ENCODE data around the gene ISM2. TPM values are rescaled to one million over a fixed set of nuclear protein-coding genes. Genes with fewer than 3 reads are reported as not detected.

Gene ISM2
- total and polyA plus RNA-seq, 2 of the 13 experiments (the other 11 are each of a cell fraction or from before 2014, with no cell fraction given) = 1.8 to 40.7 TPM

GRCh38 chr14:77457522-77458248 is 40.9 kb downstream of the ISM2 start, which contains the start of the genes AHSA1 and VIPAS39 (continued):
- TF ChIP-seq, protein P1, sequence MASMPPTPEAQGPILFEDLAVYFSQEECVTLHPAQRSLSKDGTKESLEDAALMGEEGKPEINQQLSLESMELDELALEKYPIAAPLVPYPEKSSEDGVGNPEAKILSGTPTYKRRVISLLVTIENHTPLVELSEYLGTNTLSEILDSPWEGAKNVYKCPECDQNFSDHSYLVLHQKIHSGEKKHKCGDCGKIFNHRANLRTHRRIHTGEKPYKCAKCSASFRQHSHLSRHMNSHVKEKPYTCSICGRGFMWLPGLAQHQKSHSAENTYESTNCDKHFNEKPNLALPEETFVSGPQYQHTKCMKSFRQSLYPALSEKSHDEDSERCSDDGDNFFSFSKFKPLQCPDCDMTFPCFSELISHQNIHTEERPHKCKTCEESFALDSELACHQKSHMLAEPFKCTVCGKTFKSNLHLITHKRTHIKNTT (CRISPR knock-in tag; IDR thresholded peaks at IDR 0.05) = no peak
- TF ChIP-seq EHMT2 (IDR thresholded peaks at IDR 0.05; ENCODE audit: borderline replicate concordance, low read depth, low read length) (no peak), TRIM24 (CRISPR knock-in tag; IDR thresholded peaks at IDR 0.05) (no peak), HHEX (CRISPR knock-in tag; IDR thresholded peaks at IDR 0.05) (0 out of 2 replicates have a peak, but pooled peaks have one; percentile 50), ZSCAN12 (CRISPR knock-in tag; IDR thresholded peaks at IDR 0.05) (no peak), SP4 (CRISPR knock-in tag; IDR thresholded peaks at IDR 0.05) (peak; percentile 90), CREM (IDR thresholded peaks at IDR 0.05) (peak; percentile 100), CREM (CRISPR knock-in tag; IDR thresholded peaks at IDR 0.05) (no peak)
- TF ChIP-seq, protein P2, sequence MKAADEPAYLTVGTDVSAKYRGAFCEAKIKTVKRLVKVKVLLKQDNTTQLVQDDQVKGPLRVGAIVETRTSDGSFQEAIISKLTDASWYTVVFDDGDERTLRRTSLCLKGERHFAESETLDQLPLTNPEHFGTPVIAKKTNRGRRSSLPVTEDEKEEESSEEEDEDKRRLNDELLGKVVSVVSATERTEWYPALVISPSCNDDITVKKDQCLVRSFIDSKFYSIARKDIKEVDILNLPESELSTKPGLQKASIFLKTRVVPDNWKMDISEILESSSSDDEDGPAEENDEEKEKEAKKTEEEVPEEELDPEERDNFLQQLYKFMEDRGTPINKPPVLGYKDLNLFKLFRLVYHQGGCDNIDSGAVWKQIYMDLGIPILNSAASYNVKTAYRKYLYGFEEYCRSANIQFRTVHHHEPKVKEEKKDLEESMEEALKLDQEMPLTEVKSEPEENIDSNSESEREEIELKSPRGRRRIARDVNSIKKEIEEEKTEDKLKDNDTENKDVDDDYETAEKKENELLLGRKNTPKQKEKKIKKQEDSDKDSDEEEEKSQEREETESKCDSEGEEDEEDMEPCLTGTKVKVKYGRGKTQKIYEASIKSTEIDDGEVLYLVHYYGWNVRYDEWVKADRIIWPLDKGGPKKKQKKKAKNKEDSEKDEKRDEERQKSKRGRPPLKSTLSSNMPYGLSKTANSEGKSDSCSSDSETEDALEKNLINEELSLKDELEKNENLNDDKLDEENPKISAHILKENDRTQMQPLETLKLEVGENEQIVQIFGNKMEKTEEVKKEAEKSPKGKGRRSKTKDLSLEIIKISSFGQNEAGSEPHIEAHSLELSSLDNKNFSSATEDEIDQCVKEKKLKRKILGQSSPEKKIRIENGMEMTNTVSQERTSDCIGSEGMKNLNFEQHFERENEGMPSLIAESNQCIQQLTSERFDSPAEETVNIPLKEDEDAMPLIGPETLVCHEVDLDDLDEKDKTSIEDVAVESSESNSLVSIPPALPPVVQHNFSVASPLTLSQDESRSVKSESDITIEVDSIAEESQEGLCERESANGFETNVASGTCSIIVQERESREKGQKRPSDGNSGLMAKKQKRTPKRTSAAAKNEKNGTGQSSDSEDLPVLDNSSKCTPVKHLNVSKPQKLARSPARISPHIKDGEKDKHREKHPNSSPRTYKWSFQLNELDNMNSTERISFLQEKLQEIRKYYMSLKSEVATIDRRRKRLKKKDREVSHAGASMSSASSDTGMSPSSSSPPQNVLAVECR (CRISPR knock-in tag; IDR thresholded peaks at IDR 0.05; ENCODE audit: borderline replicate concordance) = peak; percentile 81; the same call in 1 of the 2 replicates
- TF ChIP-seq, protein P3, sequence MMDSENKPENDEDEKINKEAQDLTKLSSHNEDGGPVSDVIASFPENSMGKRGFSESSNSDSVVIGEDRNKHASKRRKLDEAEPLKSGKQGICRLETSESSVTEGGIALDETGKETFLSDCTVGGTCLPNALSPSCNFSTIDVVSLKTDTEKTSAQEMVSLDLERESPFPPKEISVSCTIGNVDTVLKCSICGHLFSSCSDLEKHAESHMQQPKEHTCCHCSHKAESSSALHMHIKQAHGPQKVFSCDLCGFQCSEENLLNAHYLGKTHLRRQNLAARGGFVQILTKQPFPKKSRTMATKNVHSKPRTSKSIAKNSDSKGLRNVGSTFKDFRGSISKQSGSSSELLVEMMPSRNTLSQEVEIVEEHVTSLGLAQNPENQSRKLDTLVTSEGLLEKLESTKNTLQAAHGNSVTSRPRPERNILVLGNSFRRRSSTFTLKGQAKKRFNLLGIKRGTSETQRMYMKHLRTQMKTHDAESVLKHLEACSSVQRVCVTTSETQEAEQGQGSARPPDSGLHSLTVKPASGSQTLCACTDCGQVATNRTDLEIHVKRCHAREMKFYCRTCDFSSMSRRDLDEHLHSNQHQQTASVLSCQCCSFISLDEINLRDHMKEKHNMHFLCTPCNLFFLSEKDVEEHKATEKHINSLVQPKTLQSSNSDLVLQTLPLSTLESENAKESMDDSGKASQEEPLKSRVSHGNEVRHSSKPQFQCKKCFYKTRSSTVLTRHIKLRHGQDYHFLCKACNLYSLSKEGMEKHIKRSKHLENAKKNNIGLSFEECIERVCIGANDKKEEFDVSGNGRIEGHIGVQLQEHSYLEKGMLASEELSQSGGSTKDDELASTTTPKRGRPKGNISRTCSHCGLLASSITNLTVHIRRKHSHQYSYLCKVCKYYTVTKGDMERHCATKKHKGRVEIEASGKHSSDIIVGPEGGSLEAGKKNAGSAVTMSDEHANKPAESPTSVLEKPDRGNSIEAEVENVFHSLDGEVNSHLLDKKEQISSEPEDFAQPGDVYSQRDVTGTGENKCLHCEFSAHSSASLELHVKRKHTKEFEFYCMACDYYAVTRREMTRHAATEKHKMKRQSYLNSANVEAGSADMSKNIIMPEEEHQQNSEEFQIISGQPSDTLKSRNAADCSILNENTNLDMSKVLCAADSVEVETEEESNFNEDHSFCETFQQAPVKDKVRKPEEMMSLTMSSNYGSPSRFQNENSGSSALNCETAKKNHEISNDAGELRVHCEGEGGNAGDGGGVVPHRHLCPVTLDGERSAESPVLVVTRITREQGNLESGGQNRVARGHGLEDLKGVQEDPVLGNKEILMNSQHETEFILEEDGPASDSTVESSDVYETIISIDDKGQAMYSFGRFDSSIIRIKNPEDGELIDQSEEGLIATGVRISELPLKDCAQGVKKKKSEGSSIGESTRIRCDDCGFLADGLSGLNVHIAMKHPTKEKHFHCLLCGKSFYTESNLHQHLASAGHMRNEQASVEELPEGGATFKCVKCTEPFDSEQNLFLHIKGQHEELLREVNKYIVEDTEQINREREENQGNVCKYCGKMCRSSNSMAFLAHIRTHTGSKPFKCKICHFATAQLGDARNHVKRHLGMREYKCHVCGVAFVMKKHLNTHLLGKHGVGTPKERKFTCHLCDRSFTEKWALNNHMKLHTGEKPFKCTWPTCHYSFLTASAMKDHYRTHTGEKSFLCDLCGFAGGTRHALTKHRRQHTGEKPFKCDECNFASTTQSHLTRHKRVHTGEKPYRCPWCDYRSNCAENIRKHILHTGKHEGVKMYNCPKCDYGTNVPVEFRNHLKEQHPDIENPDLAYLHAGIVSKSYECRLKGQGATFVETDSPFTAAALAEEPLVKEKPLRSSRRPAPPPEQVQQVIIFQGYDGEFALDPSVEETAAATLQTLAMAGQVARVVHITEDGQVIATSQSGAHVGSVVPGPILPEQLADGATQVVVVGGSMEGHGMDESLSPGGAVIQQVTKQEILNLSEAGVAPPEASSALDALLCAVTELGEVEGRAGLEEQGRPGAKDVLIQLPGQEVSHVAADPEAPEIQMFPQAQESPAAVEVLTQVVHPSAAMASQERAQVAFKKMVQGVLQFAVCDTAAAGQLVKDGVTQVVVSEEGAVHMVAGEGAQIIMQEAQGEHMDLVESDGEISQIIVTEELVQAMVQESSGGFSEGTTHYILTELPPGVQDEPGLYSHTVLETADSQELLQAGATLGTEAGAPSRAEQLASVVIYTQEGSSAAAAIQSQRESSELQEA (CRISPR knock-in tag; IDR thresholded peaks at IDR 0.05; ENCODE audit: not compliant biosample characterization) = peak; percentile 41
- TF ChIP-seq, protein P4, sequence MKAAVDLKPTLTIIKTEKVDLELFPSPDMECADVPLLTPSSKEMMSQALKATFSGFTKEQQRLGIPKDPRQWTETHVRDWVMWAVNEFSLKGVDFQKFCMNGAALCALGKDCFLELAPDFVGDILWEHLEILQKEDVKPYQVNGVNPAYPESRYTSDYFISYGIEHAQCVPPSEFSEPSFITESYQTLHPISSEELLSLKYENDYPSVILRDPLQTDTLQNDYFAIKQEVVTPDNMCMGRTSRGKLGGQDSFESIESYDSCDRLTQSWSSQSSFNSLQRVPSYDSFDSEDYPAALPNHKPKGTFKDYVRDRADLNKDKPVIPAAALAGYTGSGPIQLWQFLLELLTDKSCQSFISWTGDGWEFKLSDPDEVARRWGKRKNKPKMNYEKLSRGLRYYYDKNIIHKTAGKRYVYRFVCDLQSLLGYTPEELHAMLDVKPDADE (CRISPR knock-in tag; IDR thresholded peaks at IDR 0.05) = no peak

Measured in HepG2 (cell line).